Right forelimb (tissue), 1 donor: ENCODE results near the gene CLDN14.

Experiments
- DNase-seq: peaks from one replicate; pipeline ENCODE4 v3.0.0-alpha.2; 2018

Gene CLDN14

GRCh38 chr21:36466061-36466511 lies 13.8 kb downstream of the CLDN14 start:
- DNase-seq: no peak

- DNase-seq: no peak
These were observed 14.4 kb downstream of the CLDN14 start for GRCh38 chr21:36465478-36465877.

GRCh38 chr21:36464590-36464989 lies 15.3 kb downstream of the CLDN14 start:
- DNase-seq: no peak

- no peak for DNase-seq
These were observed 15.9 kb downstream of the CLDN14 start for GRCh38 chr21:36463991-36464390.

GRCh38 chr21:36463204-36463603 lies 16.7 kb downstream of the CLDN14 start:
- DNase-seq: no peak

- DNase-seq: no peak
These were observed 17.9 kb downstream of the CLDN14 start for GRCh38 chr21:36461918-36462486.

- no peak for DNase-seq
These were observed 18.5 kb downstream of the CLDN14 start for GRCh38 chr21:36461277-36461917.

GRCh38 chr21:36460866-36461265 lies 19.1 kb downstream of the CLDN14 start:
- no peak for DNase-seq

GRCh38 chr21:36459098-36459497 lies 20.8 kb downstream of the CLDN14 start:
- DNase-seq: no peak

- DNase-seq: no peak
These were observed 23.1 kb downstream of the CLDN14 start for GRCh38 chr21:36456729-36457414.

- DNase-seq: no peak
These were observed 25.2 kb downstream of the CLDN14 start for GRCh38 chr21:36454706-36455105.

- DNase-seq: no peak
These were observed 25.8 kb downstream of the CLDN14 start for GRCh38 chr21:36454093-36454531.

- DNase-seq: no peak
These were observed 27.6 kb downstream of the CLDN14 start for GRCh38 chr21:36452281-36452825.

GRCh38 chr21:36451506-36451905 lies 28.4 kb downstream of the CLDN14 start:
- DNase-seq: no peak

GRCh38 chr21:36450511-36450910 lies 29.4 kb downstream of the CLDN14 start:
- DNase-seq: no peak

GRCh38 chr21:36446301-36446700 lies 33.6 kb downstream of the CLDN14 start:
- DNase-seq: no peak

- no peak for DNase-seq
These were observed 38.2 kb downstream of the CLDN14 start for GRCh38 chr21:36441715-36442114.

- DNase-seq: no peak
These were observed 42.2 kb downstream of the CLDN14 start for GRCh38 chr21:36437745-36438128.

- no peak for DNase-seq
These were observed 42.8 kb downstream of the CLDN14 start for GRCh38 chr21:36436829-36437744.

GRCh38 chr21:36434144-36434543 lies 45.8 kb downstream of the CLDN14 start:
- DNase-seq: no peak

GRCh38 chr21:36433059-36433709 lies 46.7 kb downstream of the CLDN14 start:
- no peak for DNase-seq

GRCh38 chr21:36431252-36431651 lies 48.7 kb downstream of the CLDN14 start:
- no peak for DNase-seq
